Hair follicle dermal papilla cell (primary cell): ENCODE measurements around the gene ZBTB24. TPM values are rescaled to one million over a fixed set of nuclear protein-coding genes. Genes with fewer than 3 reads are reported as not detected.

ENCODE experiments used
- total RNA-seq: library from RNA; depleted of rRNA; stranded (reverse); fragments of >200 nt; gene quantifications from 2 replicates; pipeline ENCODE4 v1.2.3, GENCODE V29; 2012

Gene ZBTB24
- total RNA-seq: 16.2 and 19.5 TPM in 2 replicates

DNA sequence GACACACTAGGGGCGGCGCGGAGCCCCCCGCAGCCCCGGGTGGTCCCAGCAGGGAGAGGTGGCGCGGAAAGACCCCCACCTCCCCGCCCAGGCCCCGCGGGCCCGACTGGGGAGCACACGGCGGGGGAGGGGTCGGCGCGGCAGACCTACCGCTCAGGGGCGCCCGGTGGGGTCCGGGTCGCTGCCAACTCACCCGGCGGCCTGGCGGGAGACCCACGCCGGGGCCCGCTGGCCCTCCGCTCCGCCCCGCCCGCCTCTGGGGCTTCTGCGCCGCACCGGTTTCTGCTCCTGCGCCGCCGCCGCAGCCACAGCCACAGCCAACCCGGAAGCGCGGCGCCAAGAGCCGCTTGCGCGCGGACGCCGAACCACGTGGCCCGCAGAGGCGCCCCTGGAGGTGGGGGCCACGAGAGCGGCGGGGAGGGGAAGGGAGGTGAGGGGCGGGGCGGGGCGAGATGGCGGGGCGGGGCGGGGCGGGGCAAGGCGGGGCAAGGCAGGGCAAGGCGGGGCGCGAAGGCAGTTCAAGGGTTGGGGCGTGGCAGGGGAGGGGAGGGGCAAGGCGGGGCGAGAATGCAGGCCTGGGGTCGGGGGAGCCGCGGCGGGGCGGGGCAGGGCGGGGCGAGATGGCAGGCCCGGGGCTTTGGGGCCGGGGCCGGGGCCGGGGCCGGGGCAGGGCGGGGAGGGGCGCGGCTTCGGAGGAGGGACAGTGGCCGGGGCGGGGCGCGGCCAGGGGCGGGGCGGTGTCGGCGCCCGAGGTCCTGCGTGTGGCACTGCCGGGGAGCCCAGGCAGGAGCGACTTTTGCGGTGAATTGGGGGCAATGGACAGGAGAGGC lies at the start of gene ZBTB24:
Gene ZBTB24 (minus strand): TSS at position 315 of the 830 bp plus-strand sequence. CDS start 1,193 bp downstream, outside the sequence.

GRCh38 chr6:109455437-109456110 lies 27.4 kb downstream of the ZBTB24 start, which contains the start of gene MICAL1:
Gene MICAL1 (minus strand): TSS chr6:109455772. CDS start chr6:109454196, 1,576 bp downstream.

GRCh38 chr6:109440331-109441068 lies 42.5 kb downstream of the ZBTB24 start, which contains the start of the genes PPIL6 and SMPD2:
Gene PPIL6 (minus strand): TSS chr6:109440628. CDS start chr6:109440590, 38 bp downstream.
Gene SMPD2 (plus strand): TSS chr6:109440724. CDS start chr6:109441122, 398 bp downstream.

Other genes starting within 250 kb of the ZBTB24 start
- 155 and 173 TPM in 2 replicates for gene CD164, start 100.8 kb downstream of the ZBTB24 start, total RNA-seq
- 2.1 and 2.3 TPM in 2 replicates for gene PPIL6, start 42.6 kb downstream of the ZBTB24 start, total RNA-seq
- gene SMPD2, start 42.5 kb downstream of the ZBTB24 start, total RNA-seq: 10.8 and 14.3 TPM in 2 replicates
- gene MICAL1, start 27.4 kb downstream of the ZBTB24 start, total RNA-seq: 139 and 150 TPM in 2 replicates
- gene AK9, start 208.0 kb upstream of the ZBTB24 start, total RNA-seq: 3.3 and 3.9 TPM in 2 replicates
- gene FIG4, start 208.1 kb upstream of the ZBTB24 start, total RNA-seq: 15.3 and 16.8 TPM in 2 replicates